Activated T-helper 1 cell treated with anti-CD3 and anti-CD28 coated beads, Interleukin-12 subunit alpha, Interleukin-12 subunit beta, Interleukin-2, Interleukin-4 antibody, amounts not matched to agents 30 ng/mL and 10 ng/mL and 1 ng/mL, durations not matched to agents 14 hours and 24 hours and 36 hours (primary cell): ENCODE results near the gene CWF19L2. TPM values are rescaled to one million over a fixed set of nuclear protein-coding genes. Genes with fewer than 3 reads are reported as not detected.
"Not testable (repeated sequence)": the region's sequence is repeated elsewhere in the genome, so short reads cannot be mapped to it uniquely, and the experiment has no call there.

Source experiments
- DNase-seq: peaks from one replicate; pipeline ENCODE4 v3.0.0; 2021; ENCODE audit warnings: low spot score
- H3K27ac Mint-ChIP-seq: one replicate; pipeline ENCODE4 v1.8.0; 2021; ENCODE audit warnings: mild to moderate bottlenecking, mixed read lengths
- H3K27me3 Mint-ChIP-seq: one replicate; pipeline ENCODE4 v1.8.0; 2022; ENCODE audit warnings: mild to moderate bottlenecking, moderate library complexity, mixed read lengths; ENCODE audit not compliant: insufficient read depth
- H3K36me3 Mint-ChIP-seq: one replicate; pipeline ENCODE4 v1.8.0; 2021; ENCODE audit warnings: low read depth, mixed read lengths
- H3K4me1 Mint-ChIP-seq: one replicate; pipeline ENCODE4 v1.8.0; 2021; ENCODE audit warnings: low read depth, mixed read lengths
- H3K4me3 Mint-ChIP-seq: one replicate; pipeline ENCODE4 v1.8.0; 2021; ENCODE audit warnings: mild to moderate bottlenecking, moderate library complexity, mixed read lengths
- H3K9me3 Mint-ChIP-seq: one replicate; pipeline ENCODE4 v1.8.0; 2021; ENCODE audit warnings: mixed read lengths
- intact Hi-C: fragments of 100-400 bp; cut with micrococcal nuclease; formaldehyde crosslinking; loops from one replicate; pipeline ENCODE4 v1.15.1; 2024
- total RNA-seq: library from RNA; stranded (reverse); gene quantifications from 2 replicates; pipeline ENCODE4 v1.2.3, GENCODE V29; 2022

Gene CWF19L2
- total RNA-seq, 1 donor from 2014 or later = 16.7 TPM

DNA sequence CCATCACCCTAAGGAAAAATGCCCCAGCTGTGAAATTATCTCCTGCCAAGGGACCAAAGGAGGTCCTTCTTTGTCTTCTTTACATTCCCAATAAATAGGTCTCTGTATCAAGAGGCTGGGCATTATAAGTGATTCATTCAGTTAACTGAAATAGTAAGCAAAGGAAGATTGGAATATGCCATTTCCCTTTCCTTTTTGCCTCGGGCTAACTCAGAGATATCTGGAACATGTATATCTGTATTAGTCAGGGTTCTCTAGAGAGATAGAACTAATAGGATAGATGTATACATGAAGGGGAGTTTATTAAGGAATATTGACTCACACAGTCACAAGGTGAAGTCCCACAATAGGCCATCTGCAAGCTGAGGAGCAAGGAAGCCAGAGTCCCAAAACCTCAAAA is 15.3 kb upstream of the CWF19L2 start:
- peaks cover 13% of the 10 kb centered on the region for H3K27me3 Mint-ChIP-seq
- intact Hi-C loops = no loop called here
- H3K9me3 Mint-ChIP-seq = no peaks in the 10 kb centered on the region
- DNase-seq = no peak
- no peak overlapping the region for H3K4me3 Mint-ChIP-seq
- no peak overlapping the region for H3K27ac Mint-ChIP-seq
- H3K4me1 Mint-ChIP-seq = no peaks in the 10 kb centered on the region
- H3K36me3 Mint-ChIP-seq = no peaks in the 10 kb centered on the region

DNA sequence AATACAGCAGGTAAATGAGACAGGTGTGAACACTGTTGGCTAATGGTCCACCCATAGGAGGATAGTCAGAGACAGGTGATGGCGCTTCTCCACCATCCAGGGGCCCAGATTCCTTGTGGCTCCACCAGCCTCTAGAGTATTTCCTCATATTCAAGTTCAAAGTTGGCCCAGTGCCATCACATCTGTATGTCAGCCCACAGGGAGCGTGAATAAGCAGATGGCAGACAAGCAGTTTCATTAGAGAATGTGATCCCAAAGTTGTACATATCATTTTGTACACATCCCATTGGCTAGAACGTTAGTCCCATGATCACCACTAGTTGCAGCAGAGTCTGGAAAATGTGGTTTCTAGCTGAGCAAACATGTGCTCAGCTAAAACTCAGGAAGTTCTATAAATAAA is 11.0 kb upstream of the CWF19L2 start:
- H3K9me3 Mint-ChIP-seq = peaks cover 4% of the 10 kb centered on the region
- no peaks in the 10 kb centered on the region for H3K4me1 Mint-ChIP-seq
- peaks cover 12% of the 10 kb centered on the region for H3K27me3 Mint-ChIP-seq
- H3K27ac Mint-ChIP-seq = no peak overlapping the region
- H3K36me3 Mint-ChIP-seq = no peaks in the 10 kb centered on the region
- no peak overlapping the region for H3K4me3 Mint-ChIP-seq
- no peak for DNase-seq
- intact Hi-C loops = no loop called here

DNA sequence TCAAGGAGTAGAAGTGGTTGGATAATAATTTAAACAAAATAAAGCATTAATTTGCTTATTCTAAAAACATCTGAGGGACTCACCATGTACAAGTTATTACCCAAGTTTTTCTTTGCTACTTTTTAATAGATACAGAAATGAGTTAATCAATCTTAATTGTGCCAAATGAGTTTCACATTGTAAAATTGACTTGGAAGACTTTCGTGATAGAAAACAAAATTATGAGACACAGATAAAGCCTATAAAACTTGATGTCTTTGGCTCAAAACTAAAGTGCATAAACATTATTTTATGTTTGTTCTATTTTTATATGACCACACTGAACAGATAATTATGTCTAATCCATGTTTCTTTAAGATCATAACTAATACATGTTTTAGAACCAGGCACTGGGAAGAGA is 10.1 kb upstream of the CWF19L2 start:
- no peaks in the 10 kb centered on the region for H3K36me3 Mint-ChIP-seq
- peaks cover 17% of the 10 kb centered on the region for H3K27me3 Mint-ChIP-seq
- DNase-seq = no peak
- intact Hi-C loops = no loop called here
- peaks cover 10% of the 10 kb centered on the region for H3K9me3 Mint-ChIP-seq
- no peak overlapping the region for H3K27ac Mint-ChIP-seq
- H3K4me1 Mint-ChIP-seq = no peaks in the 10 kb centered on the region
- H3K4me3 Mint-ChIP-seq = no peak overlapping the region

DNA sequence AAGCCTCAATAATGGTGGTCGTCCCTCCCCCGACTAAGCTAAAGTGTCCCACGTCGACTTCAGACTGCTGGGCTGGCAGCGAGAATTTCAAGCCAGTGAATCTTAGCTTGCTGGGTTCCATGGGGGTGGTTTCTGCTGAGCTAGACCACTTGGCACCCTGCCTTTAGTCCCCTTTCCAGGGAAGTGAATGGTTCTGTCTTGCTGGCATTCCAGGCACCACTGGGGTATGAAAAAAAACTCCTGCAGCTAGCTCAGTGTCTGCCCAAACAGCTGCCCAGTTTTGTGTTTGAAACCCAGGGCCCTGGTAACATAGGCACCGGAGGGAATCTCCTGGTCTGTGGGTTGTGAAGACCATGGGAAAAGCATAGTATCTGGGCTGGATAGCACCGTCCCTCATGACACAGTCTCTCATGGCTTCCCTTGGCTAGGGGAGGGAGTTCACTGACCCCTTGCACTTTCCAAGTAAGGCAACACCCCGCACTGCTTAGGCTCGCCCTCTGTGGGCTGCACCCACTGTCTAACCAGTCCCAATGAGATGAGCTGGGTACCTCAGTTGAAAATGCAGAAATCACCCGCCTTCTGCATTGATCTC is 8.7 kb upstream of the CWF19L2 start:
- intact Hi-C loops, H3K27ac Mint-ChIP-seq, DNase-seq, H3K36me3 Mint-ChIP-seq, H3K4me3 Mint-ChIP-seq, H3K4me1 Mint-ChIP-seq: not testable (repeated sequence)
- peaks cover 20% of the 10 kb centered on the region for H3K27me3 Mint-ChIP-seq
- peaks cover 10% of the 10 kb centered on the region for H3K9me3 Mint-ChIP-seq

DNA sequence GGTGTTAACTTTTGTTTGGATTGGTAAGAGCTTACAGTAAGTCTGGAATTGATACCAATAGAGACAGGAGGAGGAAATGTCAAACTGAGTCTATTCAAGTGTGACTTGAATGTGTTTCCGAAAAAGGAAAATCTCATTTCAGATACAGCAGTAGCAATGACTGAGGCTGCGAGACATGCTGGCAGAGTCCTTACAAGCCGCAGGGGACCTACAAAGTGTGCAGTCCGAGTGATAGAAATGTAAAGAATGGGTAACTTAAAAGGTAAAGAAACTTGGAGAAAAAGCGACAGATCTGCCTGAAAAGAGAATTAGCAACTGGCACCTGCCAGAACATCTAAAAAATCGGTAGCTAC is 444 bp downstream of the CWF19L2 start:
- Mint-ChIP-seq H3K4me3 (peak overlapping the region; percentile 91), H3K36me3 (peaks cover 12% of the 10 kb centered on the region), H3K27me3 (peaks cover 7% of the 10 kb centered on the region), H3K9me3 (no peaks in the 10 kb centered on the region), H3K27ac (peak overlapping the region; percentile 87), H3K4me1 (peaks cover 28% of the 10 kb centered on the region)
- peak; percentile 2 for DNase-seq
- intact Hi-C loops = loop anchor here (1.0 to 10.0 kb wide), 9 partner anchors 90 to 1380 kb away; partner anchors contain the start of genes AASDHPPT, ALKBH8, C11orf65 and CUL5

DNA sequence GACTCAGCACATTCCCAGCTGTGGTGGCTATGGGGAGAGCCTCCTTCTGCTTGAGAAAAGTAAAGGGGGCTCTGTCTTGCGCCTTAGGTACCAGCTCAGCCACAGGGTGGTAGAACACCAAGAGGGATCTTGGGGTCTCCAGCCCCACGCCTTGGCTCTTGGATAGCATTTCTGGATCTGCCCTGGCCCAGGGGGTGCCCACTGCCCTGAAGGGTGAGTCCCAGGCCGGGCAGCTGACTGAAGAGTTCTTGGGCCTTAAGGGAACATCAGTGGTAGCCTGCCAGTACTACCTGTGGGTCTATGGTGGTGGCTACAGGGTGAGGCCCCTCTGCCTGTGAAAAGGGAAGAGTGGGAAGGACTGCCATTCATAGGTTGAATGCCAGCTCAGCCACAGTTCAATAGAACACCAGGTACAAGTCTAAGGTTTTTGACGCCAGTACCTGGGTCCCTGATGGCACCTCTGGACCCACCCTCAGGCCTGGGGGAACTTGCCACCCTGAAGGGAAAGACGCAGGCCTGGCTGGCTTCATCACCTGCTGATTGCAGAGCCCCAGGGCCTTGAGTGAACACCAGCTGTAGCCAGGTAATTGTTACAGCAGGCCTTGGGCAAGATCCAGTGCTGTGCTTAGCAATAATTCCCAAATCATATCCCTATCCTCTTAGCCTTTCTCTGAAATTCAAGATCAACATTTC is 3.9 kb downstream of the CWF19L2 start:
- H3K27ac Mint-ChIP-seq = no peak overlapping the region
- H3K4me3 Mint-ChIP-seq = no peak overlapping the region
- H3K9me3 Mint-ChIP-seq = no peaks in the 10 kb centered on the region
- H3K27me3 Mint-ChIP-seq = no peaks in the 10 kb centered on the region
- H3K4me1 Mint-ChIP-seq = peaks cover 34% of the 10 kb centered on the region
- H3K36me3 Mint-ChIP-seq = peaks cover 17% of the 10 kb centered on the region
- intact Hi-C loops = loop anchor here (10.0 kb wide), 1 partner anchor 1211 kb away; the partner anchor contains the start of gene DDX10
- no peak for DNase-seq

DNA sequence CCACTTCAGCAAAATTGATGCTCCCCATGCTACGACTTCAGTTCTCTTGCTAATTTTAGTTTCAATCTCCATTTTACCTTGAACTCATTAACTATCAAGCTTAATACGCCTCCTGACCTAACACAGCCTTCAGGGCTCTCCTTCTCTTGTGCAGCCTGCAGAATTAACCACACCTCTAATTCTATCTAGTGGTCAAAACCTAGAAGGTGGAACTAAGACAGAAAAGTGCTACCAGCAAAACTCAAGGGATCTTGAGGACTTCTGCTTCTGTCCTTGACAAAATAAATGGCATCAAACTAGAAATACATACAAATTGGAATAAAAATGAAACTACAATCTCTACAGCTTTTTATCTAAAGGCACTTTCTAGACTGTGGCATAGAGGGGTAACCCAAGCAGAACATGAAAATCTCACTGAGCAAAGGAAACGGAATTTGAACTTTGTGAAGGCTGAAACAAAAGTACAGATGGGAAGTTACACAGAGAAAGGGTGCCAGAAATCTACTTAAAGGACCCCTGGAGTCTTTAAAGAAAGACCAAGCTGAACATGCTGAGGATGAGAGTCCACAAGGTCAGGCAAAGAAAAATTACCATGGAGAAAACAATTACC is 10.7 kb downstream of the CWF19L2 start:
- intact Hi-C loops = no loop called here
- H3K9me3 Mint-ChIP-seq = no peaks in the 10 kb centered on the region
- peaks cover 3% of the 10 kb centered on the region for H3K4me1 Mint-ChIP-seq
- H3K27me3 Mint-ChIP-seq = no peaks in the 10 kb centered on the region
- H3K4me3 Mint-ChIP-seq = no peak overlapping the region
- peaks cover 31% of the 10 kb centered on the region for H3K36me3 Mint-ChIP-seq
- DNase-seq = no peak
- H3K27ac Mint-ChIP-seq = no peak overlapping the region

DNA sequence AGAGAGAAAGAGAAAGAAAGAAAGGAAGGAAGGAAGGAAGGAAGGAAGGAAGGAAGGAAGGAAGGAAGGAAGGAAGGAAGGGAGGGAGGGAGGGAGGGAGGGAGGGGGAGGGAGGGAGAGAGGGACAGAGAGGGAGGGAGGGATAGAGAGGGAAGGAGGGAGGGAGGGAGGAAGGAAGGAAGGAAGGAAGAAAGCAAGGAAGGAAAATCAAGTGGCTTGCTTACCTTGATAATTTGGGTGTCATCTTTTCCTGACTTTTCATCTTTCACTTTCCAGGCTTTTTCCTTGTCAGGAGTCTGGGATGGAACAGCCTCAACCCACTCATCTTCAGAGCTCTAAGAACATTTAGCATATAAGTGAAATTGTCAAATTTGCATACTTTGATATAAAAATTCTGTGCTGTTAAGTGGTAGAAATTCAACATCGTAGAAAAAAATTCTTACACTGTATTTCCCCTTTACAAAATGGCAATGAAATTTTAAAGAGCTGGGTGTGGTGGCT is 14.9 kb downstream of the CWF19L2 start:
- Mint-ChIP-seq H3K9me3 (no peaks in the 10 kb centered on the region), H3K27ac (no peak overlapping the region), H3K4me3 (no peak overlapping the region), H3K36me3 (peaks cover 46% of the 10 kb centered on the region), H3K4me1 (no peaks in the 10 kb centered on the region), H3K27me3 (no peaks in the 10 kb centered on the region)
- no peak for DNase-seq
- intact Hi-C loops = no loop called here

DNA sequence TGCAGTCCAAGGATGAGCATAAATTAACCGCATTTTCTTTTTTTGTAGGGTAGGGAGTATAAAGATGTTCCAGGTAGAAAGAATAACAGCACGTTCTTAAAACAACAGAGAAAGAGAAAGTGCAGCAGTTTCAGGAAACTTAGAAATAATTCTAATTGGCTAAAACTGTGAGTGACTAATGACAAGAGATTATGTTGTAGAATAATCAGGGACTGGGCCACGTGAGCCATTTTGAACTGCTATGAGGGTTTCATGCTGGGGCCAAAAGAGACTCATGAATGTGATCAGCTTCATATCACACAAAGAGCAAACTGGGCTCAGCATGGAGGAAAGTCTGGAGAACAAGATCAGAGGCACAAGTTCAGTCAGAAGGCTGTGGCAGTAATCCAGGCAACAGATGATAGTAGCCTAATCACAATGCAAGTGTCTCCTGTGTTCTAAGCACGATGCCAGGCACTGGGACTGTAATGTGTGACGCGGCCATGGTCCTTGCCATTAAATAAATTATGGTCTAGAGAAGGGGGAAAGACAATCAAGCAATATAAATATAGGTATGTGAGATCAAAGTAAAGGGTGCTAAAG is 17.9 kb downstream of the CWF19L2 start:
- no peaks in the 10 kb centered on the region for H3K4me1 Mint-ChIP-seq

DNA sequence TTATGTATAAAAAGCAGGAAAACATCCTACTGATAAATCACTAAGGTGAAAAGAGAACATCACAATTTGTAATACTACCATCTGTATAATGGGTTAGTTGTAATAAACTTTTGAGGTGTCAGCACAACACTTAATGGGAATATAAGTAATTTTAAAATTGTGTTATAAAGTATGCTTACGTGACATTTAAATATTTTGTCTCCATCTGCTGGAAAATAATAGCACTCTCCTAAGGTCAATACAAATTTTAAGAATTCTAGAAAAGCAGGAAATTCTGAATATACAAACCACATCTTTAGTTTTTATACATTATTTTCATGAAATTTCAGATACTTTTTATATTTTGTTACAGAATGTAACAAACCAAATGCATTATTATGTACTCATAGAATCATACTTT is 19.5 kb downstream of the CWF19L2 start:
- Mint-ChIP-seq H3K9me3 (no peaks in the 10 kb centered on the region), H3K4me1 (no peaks in the 10 kb centered on the region), H3K4me3 (no peak overlapping the region), H3K27me3 (no peaks in the 10 kb centered on the region), H3K27ac (no peak overlapping the region), H3K36me3 (peaks cover 23% of the 10 kb centered on the region)
- intact Hi-C loops = no loop called here
- no peak for DNase-seq

More for the DNA sequence above, 17.9 kb downstream of the CWF19L2 start:
- Mint-ChIP-seq H3K27ac (no peak overlapping the region), H3K9me3 (no peaks in the 10 kb centered on the region), H3K4me3 (no peak overlapping the region), H3K27me3 (no peaks in the 10 kb centered on the region), H3K36me3 (peaks cover 33% of the 10 kb centered on the region)
- intact Hi-C loops = no loop called here
- no peak for DNase-seq

DNA sequence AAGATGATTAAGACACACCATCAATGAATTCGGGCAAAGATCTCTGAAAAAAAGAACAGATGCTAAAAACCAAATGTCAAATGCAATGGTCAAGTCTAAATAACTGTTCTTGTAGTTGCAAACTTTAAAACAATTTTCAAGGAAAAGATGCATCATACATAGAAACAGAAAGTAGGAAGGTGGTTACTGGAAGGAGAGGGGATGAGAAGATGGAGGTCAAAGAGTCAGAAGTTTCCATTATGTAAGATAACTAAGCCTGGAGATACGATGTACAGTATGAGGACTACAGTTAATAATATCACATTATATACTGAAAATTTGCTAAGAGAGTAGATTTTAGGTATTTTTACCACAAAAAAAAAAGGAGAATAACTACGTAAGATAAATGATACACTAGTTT is 27.1 kb downstream of the CWF19L2 start:
- Mint-ChIP-seq H3K27ac (peak overlapping the region; percentile 8), H3K4me1 (peaks cover 6% of the 10 kb centered on the region), H3K4me3 (no peak overlapping the region), H3K27me3 (no peaks in the 10 kb centered on the region), H3K9me3 (no peaks in the 10 kb centered on the region), H3K36me3 (peaks cover 25% of the 10 kb centered on the region)
- DNase-seq = no peak
- intact Hi-C loops = no loop called here

DNA sequence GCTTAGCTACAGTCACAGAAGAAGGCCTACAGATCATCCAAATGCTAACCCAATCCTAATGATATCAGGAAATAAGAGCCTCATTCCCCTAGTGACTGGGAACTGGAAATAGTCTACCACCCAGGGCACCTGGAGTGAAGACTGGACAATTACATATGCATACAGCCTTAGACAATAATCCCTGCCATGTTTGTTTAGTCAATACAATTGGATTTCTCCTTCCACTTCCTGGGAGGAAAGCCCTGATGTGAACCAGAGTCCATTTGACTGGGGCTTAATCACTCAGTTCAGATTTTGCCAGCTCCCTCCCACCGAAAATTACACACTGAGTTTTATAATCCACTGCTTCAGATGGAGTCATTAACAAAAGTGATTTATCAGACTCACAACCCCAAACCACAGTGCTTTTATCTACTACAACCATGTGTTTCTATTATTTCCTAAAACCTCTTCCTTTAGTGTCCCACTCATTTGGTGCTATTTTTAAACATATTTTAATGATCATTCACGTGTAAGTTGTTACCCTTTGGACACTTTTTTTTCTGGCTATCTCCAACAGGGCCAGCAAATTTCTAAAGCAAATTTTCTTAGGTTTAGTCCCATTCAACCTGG is 29.9 kb downstream of the CWF19L2 start:
- intact Hi-C loops = no loop called here
- DNase-seq = no peak
- H3K36me3 Mint-ChIP-seq = peaks cover 28% of the 10 kb centered on the region
- no peak overlapping the region for H3K27ac Mint-ChIP-seq
- H3K4me1 Mint-ChIP-seq = peaks cover 6% of the 10 kb centered on the region
- H3K9me3 Mint-ChIP-seq = no peaks in the 10 kb centered on the region
- H3K4me3 Mint-ChIP-seq = no peak overlapping the region
- no peaks in the 10 kb centered on the region for H3K27me3 Mint-ChIP-seq

DNA sequence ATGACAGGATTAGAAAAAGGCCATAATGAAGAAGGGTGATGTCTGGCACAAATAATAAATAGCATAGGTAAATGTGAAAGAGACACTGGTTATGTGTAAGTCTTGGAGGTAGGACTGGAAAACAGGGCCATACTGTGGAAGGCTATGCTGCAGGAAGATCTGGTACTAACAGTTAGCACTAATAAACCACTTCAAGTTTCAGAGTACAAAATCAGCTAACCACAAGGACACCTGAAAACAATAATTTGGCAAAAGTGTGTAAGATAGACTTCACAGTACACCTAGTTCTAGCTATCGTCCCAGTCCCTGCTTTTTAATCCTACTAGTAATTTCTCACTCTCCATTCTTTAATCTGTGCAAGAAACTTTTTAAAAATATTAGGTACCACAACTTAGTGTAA is 44.3 kb downstream of the CWF19L2 start:
- Mint-ChIP-seq H3K36me3 (peaks cover 20% of the 10 kb centered on the region), H3K4me1 (peaks cover 13% of the 10 kb centered on the region), H3K4me3 (no peak overlapping the region), H3K9me3 (no peaks in the 10 kb centered on the region), H3K27me3 (no peaks in the 10 kb centered on the region), H3K27ac (no peak overlapping the region)
- intact Hi-C loops = no loop called here
- DNase-seq = no peak
